Neural progenitor cell (in vitro differentiated cells): ENCODE data around the gene POPDC2.

Experiments
- EZH2 ChIP-seq: fragments of 200-600 bp; sonication (generic); IDR thresholded peaks from 2 replicates; pipeline ENCODE4 v1.6.1; 2017; ENCODE audit warnings: antibody characterized with exemption, mild to moderate bottlenecking, moderate library complexity
- TF ChIP-seq, protein P1 (sequence below): fragments of 200-600 bp; sonication (generic); IDR thresholded peaks from 2 replicates; pipeline ENCODE4 v1.5.1; 2017; ENCODE audit warnings: antibody characterized with exemption, mild to moderate bottlenecking

DNA sequence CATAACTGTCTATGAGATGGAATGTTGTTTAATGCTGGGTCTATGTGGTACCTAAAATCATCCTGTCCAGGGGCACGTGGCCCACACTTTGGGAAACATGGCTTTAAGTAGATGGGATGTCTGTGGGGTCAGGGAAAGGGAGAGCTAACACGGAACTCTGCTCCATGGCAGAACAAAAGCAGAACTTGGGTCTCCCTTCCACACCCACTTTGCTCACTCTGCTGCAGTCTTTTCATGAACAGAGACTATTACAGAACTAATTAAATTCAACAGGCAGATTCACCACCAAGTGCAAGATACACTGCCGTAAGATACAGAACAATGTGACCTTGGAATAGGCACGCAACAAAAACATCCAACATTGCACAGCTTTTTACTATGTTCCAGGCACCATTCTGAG, 28.2 kb downstream of the POPDC2 start:
- TF ChIP-seq, protein P1, sequence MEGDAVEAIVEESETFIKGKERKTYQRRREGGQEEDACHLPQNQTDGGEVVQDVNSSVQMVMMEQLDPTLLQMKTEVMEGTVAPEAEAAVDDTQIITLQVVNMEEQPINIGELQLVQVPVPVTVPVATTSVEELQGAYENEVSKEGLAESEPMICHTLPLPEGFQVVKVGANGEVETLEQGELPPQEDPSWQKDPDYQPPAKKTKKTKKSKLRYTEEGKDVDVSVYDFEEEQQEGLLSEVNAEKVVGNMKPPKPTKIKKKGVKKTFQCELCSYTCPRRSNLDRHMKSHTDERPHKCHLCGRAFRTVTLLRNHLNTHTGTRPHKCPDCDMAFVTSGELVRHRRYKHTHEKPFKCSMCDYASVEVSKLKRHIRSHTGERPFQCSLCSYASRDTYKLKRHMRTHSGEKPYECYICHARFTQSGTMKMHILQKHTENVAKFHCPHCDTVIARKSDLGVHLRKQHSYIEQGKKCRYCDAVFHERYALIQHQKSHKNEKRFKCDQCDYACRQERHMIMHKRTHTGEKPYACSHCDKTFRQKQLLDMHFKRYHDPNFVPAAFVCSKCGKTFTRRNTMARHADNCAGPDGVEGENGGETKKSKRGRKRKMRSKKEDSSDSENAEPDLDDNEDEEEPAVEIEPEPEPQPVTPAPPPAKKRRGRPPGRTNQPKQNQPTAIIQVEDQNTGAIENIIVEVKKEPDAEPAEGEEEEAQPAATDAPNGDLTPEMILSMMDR = no peak
- no peak for TF ChIP-seq EZH2
